Adrenal gland (tissue), 12 donors: ENCODE data around the gene COPB2. TPM values are rescaled to one million over a fixed set of nuclear protein-coding genes. Genes with fewer than 3 reads are reported as not detected.
"Not testable (repeated sequence)": the region's sequence is repeated elsewhere in the genome, so short reads cannot be mapped to it uniquely, and the experiment has no call there.

Experiments used
- DNase-seq, 7 donors: peaks; one replicate each; pipeline ENCODE4 v3.0.0-alpha.2; 2019 to 2020
- H3K27ac ChIP-seq, 5 donors: fragments of 200-600 bp; sonication (generic) in 4 of 5; 1 replicate in 3 of 5; 2 replicates in 2 of 5; pipeline versions ENCODE4 v1.5.1 to v1.8.0; 2016 to 2020; ENCODE audit warnings: mild to moderate bottlenecking in 1 of 5
- H3K27me3 ChIP-seq: fragments of 200-600 bp; 2 replicates; pipeline ENCODE4 v1.8.0; 2021
- H3K36me3 ChIP-seq, 2 donors: fragments of 200-600 bp; replicated peaks in 1 of 2; 1 replicate in 1 of 2; 2 replicates in 1 of 2; pipeline versions ENCODE4 v1.5.1 to v1.8.0; 2018 to 2022
- H3K4me1 ChIP-seq, 2 donors: fragments of 200-600 bp; replicated peaks in 1 of 2; 1 replicate in 1 of 2; 2 replicates in 1 of 2; pipeline versions ENCODE4 v1.5.1 to v1.8.0; 2018 to 2021
- H3K4me3 ChIP-seq, 4 donors: fragments of 200-600 bp; sonication (generic) in 3 of 4; one replicate each; pipeline ENCODE4 v1.5.1; 2016 to 2018
- H3K9me3 ChIP-seq, 3 donors: fragments of 200-600 bp; sonication (generic) in 1 of 3; replicated peaks in 1 of 3; 1 replicate in 2 of 3; 2 replicates in 1 of 3; pipeline versions ENCODE4 v1.5.1 to v1.8.0; 2016 to 2021
- POLR2A ChIP-seq, 2 donors: fragments of 450-650 bp; IDR thresholded peaks; one replicate each; pipeline ENCODE4 v1.6.1; 2017; ENCODE audit warnings: antibody characterized with exemption in 2 of 2, mild to moderate bottlenecking in 2 of 2, moderate library complexity in 1 of 2
- WGBS, 4 donors: extraction: QIAGEN DNeasy Blood & Tissue Kit in 2 of 4; methylation state at CpG; one replicate each; pipeline versions ENCODE4 v1.1.5 to v1.1.7; 2013 to 2017; 5-methylcytosine and 5-hydroxymethylcytosine counted together
- intact Hi-C, 2 donors: fragments of 100-400 bp; cut with DNase I; formaldehyde crosslinking; loops; one replicate each; pipeline versions ENCODE4 v1.14.1 to v1.15.0; 2022 to 2023
- polyA plus RNA-seq, 3 donors: library from polyadenylated mRNA; stranded (reverse); fragments of 200-250 nt in 2 of 3; fragments of 350-450 nt in 1 of 3; fragmentation: Illumina TruSeq in 1 of 3; extraction: RNeasy Lipid Tissue Mini Kit (QIAGEN cat#74804) in 1 of 3; gene quantifications; one replicate each; pipeline ENCODE4 v1.2.3, GENCODE V29; 2013 to 2014
- total RNA-seq, 9 donors: library from RNA; depleted of rRNA in 4 of 9; stranded (reverse); fragments of >200 nt in 4 of 9; fragments of 120-200 nt in 1 of 9; fragmentation: NEBNext Ultra II Directional in 1 of 9; extraction: Animal tissue kit (Norgen Biotek cat#: 25700) in 1 of 9; gene quantifications; one replicate each; pipeline versions ENCODE4 v1.1.0 to v1.2.4, GENCODE V29; 2013 to 2023
- TF ChIP-seq, protein P1 (sequence below), 6 experiments: fragments of 450-650 bp in 4 of 6; fragments of 200-600 bp in 2 of 6; sonication (generic) in 1 of 6; IDR thresholded peaks; 1 replicate in 5 of 6; 2 replicates in 1 of 6; pipeline versions ENCODE4 v1.5.1 to v1.8.0; 2016 to 2021; ENCODE audit warnings: antibody characterized with exemption in 6 of 6, mild to moderate bottlenecking in 2 of 6, moderate library complexity in 1 of 6
- donor health status: healthy with polysubstance abuse.
- donor health status: Bipolar disorder and iron deficiency.
- donor health status: DM: yes; HTN: yes; CAD: no.
- donor health status: DM: no; HTN: no; CAD: no.
- donor health status: DM: no; HTN: no; CAD: no.
- donor health status: DM: yes; HTN: yes; CAD: no.

The COPB2 gene
- total and polyA plus RNA-seq, 12 donors: 28.1 to 192 (median 126) TPM

DNA sequence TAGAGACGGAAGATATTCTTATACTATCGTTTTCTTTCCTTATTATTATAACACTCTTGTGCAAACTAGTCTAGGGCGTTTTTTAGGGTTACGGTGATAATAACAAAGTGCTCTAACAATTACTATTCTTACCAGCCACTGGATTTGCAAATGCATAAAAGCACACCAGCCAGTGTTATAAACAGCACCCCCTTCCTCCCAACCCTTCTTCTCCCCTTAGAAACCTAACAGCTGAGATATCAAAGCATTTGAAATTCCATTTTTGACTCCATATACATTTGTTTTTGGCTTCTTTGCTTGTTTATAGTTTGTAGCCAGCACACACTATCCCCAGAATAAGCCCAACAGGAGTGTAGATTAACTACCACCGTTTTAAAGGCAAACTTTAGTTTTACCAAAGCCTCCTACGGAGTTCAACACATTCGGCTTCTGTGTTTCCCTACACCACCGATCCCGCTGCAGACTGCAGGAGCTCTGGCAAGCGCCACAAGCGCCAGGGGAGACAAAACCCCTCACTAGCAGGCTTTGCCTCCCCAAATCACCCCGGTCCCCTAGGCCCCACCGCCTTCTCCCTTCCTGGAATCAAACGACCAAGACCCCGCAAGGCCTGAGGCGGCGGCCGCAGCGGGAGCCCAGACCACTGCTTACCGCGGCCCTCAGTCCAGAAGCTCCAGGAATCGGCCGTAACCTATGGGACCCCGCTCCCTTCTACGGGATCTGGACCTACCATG is 461 bp downstream of the COPB2 start:
- Histone ChIP-seq H3K27ac (peak overlapping the region; percentile 87 to 99 (median 96)), H3K36me3 (no peaks in the 10 kb centered on the region), H3K4me1 (peaks cover 12 to 41% of the 10 kb centered on the region in 2 donors), H3K9me3 (no peaks in the 10 kb centered on the region), H3K4me3 (peak overlapping the region; percentile 56 to 98 (median 79)), H3K27me3 (no peaks in the 10 kb centered on the region)
- intact Hi-C loops: no loop called here
- no peak for TF ChIP-seq POLR2A (IDR thresholded peaks at IDR 0.05)
- TF ChIP-seq, protein P1, sequence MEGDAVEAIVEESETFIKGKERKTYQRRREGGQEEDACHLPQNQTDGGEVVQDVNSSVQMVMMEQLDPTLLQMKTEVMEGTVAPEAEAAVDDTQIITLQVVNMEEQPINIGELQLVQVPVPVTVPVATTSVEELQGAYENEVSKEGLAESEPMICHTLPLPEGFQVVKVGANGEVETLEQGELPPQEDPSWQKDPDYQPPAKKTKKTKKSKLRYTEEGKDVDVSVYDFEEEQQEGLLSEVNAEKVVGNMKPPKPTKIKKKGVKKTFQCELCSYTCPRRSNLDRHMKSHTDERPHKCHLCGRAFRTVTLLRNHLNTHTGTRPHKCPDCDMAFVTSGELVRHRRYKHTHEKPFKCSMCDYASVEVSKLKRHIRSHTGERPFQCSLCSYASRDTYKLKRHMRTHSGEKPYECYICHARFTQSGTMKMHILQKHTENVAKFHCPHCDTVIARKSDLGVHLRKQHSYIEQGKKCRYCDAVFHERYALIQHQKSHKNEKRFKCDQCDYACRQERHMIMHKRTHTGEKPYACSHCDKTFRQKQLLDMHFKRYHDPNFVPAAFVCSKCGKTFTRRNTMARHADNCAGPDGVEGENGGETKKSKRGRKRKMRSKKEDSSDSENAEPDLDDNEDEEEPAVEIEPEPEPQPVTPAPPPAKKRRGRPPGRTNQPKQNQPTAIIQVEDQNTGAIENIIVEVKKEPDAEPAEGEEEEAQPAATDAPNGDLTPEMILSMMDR (IDR thresholded peaks at IDR 0.05): no peak
- no peak for DNase-seq
- 2 to 6% (median 4%) methylated on average over 11 to 25 of the region's 25 CpGs for WGBS, 4 donors

- DNase-seq: no peak
- Histone ChIP-seq H3K36me3 (peaks cover 0 to 1% of the 10 kb centered on the region in 2 donors), H3K27me3 (no peaks in the 10 kb centered on the region), H3K27ac (no peak overlapping the region), H3K4me1 (peaks cover 12 to 41% of the 10 kb centered on the region in 2 donors), H3K9me3 (no peaks in the 10 kb centered on the region), H3K4me3 (peak overlapping the region in 2 of 4 donors; percentile 2 to 98)
- TF ChIP-seq, protein P1 (IDR thresholded peaks at IDR 0.05): no peak
- no peak for TF ChIP-seq POLR2A (IDR thresholded peaks at IDR 0.05)
- 72 to 77% (median 75%) methylated on average over 10 of the region's 10 CpGs for WGBS, 4 donors
- intact Hi-C loops: no loop called here
Observed at GRCh38 chr3:139388077-139388476, 1.4 kb downstream of the COPB2 start.

DNA sequence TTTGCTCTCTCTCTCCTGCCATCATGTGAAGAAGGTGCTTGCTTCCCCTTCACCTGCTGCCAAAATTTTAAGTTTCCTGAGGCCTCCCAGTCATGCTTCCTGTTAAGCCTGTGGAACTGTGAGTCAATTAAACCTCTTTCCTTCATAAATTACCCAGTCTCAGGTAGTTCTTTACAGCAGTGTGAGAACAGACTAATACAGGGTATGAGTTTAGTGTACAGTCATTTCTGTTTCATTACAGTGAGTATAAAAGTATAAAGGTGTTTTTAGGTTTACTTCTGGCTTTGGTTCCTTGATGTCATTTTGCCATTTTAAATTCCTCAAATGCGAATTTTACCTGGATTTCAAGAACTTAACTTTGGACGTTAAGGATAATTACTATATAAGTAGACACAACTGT is 7.2 kb downstream of the COPB2 start:
- intact Hi-C loops, H3K9me3 ChIP-seq, DNase-seq, H3K27me3 ChIP-seq, H3K4me3 ChIP-seq, H3K27ac ChIP-seq: not testable (repeated sequence)
- 63 to 94% (median 87%) methylated on average over 2 of the region's 2 CpGs for WGBS, 4 donors
- Histone ChIP-seq H3K36me3 (peaks cover 0 to 34% of the 10 kb centered on the region in 2 donors), H3K4me1 (peaks cover 0 to 44% of the 10 kb centered on the region in 2 donors)

DNA sequence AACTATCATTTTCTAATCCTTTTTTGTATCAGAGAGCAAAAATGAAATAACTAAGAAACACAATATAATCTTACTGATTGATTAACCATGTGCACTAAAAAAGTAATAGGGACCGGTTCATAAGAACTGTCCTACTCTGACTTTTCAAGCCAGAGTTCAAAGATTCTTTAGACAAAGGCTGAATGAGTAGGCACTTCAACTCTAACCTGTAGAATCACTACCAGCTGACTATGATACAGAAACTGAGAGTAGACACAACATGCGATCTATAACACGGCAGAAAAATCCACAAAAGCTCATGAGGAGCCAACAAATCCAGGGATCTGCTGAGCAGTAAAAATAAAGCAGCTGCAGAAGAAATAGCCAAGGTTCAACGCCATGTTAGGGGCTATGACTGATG is 8.9 kb downstream of the COPB2 start:
- no peak for DNase-seq
- intact Hi-C loops: no loop called here
- 86 to 96% (median 95%) methylated on average over 4 of the region's 4 CpGs for WGBS, 4 donors
- H3K27me3 ChIP-seq: no peaks in the 10 kb centered on the region
- H3K9me3 ChIP-seq: no peaks in the 10 kb centered on the region
- H3K4me3 ChIP-seq: no peak overlapping the region
- H3K36me3 ChIP-seq: peaks cover 0 to 51% of the 10 kb centered on the region in 2 donors
- peaks cover 0 to 29% of the 10 kb centered on the region in 2 donors for H3K4me1 ChIP-seq
- H3K27ac ChIP-seq: no peak overlapping the region
- TF ChIP-seq POLR2A (IDR thresholded peaks at IDR 0.05): no peak
- TF ChIP-seq, protein P1 (IDR thresholded peaks at IDR 0.05): no peak
